GM12874 (cell line): ENCODE measurements around the gene WFDC8.

ENCODE experiments used
- TF ChIP-seq, protein P1 (sequence below): IDR thresholded peaks from 2 replicates; pipeline ENCODE4 v1.5.1; 2011; ENCODE audit warnings: low read depth, mild to moderate bottlenecking, control low read depth, low read length, moderate library complexity; ENCODE audit not compliant: insufficient read depth

The WFDC8 gene

DNA sequence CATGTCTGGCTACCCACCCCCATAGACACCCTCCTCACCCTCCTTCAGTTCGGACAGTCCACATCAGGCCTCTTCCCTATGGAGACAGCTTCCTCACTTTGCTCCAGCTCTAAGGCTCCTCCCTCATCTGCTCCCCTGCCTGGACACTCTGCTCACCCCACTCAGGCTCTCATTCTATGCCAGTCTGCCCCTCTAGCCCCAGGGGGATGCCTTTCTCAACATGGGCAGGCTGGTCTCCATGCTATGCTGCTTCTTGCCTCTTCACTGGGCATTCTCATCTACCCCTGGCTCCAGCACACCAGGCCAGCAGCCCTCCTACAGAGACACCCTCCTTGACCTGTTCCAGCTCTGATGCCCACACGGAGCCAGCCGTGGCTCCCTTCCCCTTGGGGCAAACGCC lies at the start of gene WFDC8:
Gene WFDC8 (minus strand): TSS at position 101 of the 400 bp plus-strand sequence. CDS start 37 bp downstream, at position 64.
- TF ChIP-seq, protein P1, sequence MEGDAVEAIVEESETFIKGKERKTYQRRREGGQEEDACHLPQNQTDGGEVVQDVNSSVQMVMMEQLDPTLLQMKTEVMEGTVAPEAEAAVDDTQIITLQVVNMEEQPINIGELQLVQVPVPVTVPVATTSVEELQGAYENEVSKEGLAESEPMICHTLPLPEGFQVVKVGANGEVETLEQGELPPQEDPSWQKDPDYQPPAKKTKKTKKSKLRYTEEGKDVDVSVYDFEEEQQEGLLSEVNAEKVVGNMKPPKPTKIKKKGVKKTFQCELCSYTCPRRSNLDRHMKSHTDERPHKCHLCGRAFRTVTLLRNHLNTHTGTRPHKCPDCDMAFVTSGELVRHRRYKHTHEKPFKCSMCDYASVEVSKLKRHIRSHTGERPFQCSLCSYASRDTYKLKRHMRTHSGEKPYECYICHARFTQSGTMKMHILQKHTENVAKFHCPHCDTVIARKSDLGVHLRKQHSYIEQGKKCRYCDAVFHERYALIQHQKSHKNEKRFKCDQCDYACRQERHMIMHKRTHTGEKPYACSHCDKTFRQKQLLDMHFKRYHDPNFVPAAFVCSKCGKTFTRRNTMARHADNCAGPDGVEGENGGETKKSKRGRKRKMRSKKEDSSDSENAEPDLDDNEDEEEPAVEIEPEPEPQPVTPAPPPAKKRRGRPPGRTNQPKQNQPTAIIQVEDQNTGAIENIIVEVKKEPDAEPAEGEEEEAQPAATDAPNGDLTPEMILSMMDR, result no peak

- TF ChIP-seq, protein P1, result no peak
Observed at GRCh38 chr20:45626540-45626939, 47.5 kb upstream of the WFDC8 start.

GRCh38 chr20:45621593-45621992 lies 42.5 kb upstream of the WFDC8 start:
- TF ChIP-seq, protein P1, result no peak

GRCh38 chr20:45617591-45617990 lies 38.5 kb upstream of the WFDC8 start:
- TF ChIP-seq, protein P1, result no peak

DNA sequence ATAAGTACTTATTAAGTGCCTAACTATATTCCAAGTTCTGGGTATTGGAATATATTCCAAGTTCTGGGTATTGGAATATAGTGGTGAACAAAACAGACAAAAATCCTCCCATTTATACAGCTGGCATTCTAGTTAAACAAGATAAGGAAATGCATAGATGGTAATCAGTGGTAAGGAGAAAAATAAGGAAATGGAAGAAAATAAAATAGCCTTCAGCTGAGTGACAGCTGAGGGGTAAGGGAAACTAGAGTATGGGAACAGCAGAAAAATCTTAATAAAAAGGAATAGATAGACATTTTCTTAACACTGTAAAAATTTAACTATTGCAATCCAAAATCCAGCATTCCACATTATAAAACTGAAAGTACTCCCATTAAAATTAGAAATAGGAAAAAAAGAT lies 33.2 kb upstream of the WFDC8 start:
- TF ChIP-seq, protein P1, result no peak

DNA sequence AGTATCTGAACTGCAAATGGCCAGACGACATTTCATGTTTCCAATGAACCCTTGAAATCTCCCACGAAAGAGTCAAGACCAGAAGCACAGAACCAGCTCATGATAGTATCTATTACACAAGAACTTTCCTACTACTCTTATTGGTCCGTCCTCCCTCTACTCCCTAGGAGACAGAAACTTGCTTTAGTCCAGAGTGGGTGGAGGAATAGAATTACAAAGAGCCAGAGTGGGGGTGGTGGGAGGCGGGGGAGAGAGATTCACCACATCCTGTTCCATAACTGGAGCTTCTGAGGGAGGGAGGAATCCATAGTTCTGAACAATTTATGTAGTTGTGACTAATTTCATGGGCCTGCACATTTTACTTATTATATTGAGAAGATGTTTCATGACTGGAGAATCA lies 32.0 kb upstream of the WFDC8 start:
- TF ChIP-seq, protein P1, result no peak

- TF ChIP-seq, protein P1, result no peak
Observed at GRCh38 chr20:45607810-45608209, 28.7 kb upstream of the WFDC8 start.

DNA sequence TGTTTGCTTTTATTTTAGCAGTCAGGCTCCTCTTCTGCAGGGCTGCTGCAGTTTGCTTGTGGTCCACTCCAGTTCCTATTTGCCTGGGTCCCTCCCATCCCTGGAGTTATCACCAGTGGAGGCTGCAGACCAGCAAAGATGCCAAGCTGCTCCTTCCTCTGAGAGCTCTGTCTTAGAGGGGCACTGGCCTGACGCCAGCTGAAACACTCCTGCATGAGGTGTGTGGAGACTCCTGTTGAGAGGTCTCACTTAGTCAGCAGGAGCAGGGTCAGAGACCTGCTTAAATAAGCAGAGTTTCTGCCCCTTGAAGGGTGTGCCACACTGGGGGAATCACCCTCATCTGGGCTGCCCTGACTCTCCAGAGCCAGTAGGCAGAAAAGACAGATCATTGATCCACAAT lies 16.2 kb upstream of the WFDC8 start:
- TF ChIP-seq, protein P1, result no peak
